HG03066 (cell line): ENCODE data around the gene PSMD1.

Experiments
- ATAC-seq: cut with Tn5 transposase; IDR thresholded peaks from one replicate; pipeline ENCODE4 v1.9.1; 2021; ENCODE audit warnings: low read depth; ENCODE audit not compliant: unreplicated experiment

Gene PSMD1

GRCh38 chr2:231110551-231110950 lies 53.9 kb downstream of the PSMD1 start:
- no peak for ATAC-seq

- ATAC-seq: no peak
Measured at GRCh38 chr2:231111987-231112386, 55.3 kb downstream of the PSMD1 start.

- no peak for ATAC-seq
Measured at GRCh38 chr2:231113489-231113888, 56.8 kb downstream of the PSMD1 start.

GRCh38 chr2:231115651-231116050 lies 59.0 kb downstream of the PSMD1 start:
- no peak for ATAC-seq

- ATAC-seq: no peak
Measured at GRCh38 chr2:231117148-231117547, 60.5 kb downstream of the PSMD1 start.

GRCh38 chr2:231117922-231118613 lies 61.4 kb downstream of the PSMD1 start:
- ATAC-seq: no peak

- no peak for ATAC-seq
Measured at GRCh38 chr2:231118614-231118942, 61.9 kb downstream of the PSMD1 start.

GRCh38 chr2:231123362-231123898 lies 66.8 kb downstream of the PSMD1 start:
- no peak for ATAC-seq

- ATAC-seq: no peak
Measured at GRCh38 chr2:231124838-231125568, 68.3 kb downstream of the PSMD1 start, which contains the start of gene HTR2B. Gene HTR2B, minus strand, starts transcription at chr2:231125042. Its CDS starts 1,278 bp downstream, at chr2:231123764.

GRCh38 chr2:231126123-231126522 lies 69.5 kb downstream of the PSMD1 start:
- ATAC-seq: no peak

GRCh38 chr2:231127480-231127879 lies 70.8 kb downstream of the PSMD1 start:
- ATAC-seq: no peak

GRCh38 chr2:231127936-231128335 lies 71.3 kb downstream of the PSMD1 start:
- ATAC-seq: no peak

GRCh38 chr2:231128541-231128940 lies 71.9 kb downstream of the PSMD1 start:
- no peak for ATAC-seq

GRCh38 chr2:231129216-231129615 lies 72.5 kb downstream of the PSMD1 start:
- ATAC-seq: no peak

- ATAC-seq: no peak
Measured at GRCh38 chr2:231130336-231131056, 73.8 kb downstream of the PSMD1 start.

GRCh38 chr2:231132129-231132528 lies 75.5 kb downstream of the PSMD1 start:
- no peak for ATAC-seq

GRCh38 chr2:231133365-231134099 lies 76.9 kb downstream of the PSMD1 start:
- no peak for ATAC-seq

- ATAC-seq: no peak
Measured at GRCh38 chr2:231134910-231135655, 78.4 kb downstream of the PSMD1 start.

GRCh38 chr2:231138699-231139098 lies 82.0 kb downstream of the PSMD1 start:
- no peak for ATAC-seq

GRCh38 chr2:231139796-231140195 lies 83.1 kb downstream of the PSMD1 start:
- ATAC-seq: no peak
